Nephron progenitor cell (in vitro differentiated cells): ENCODE data around the gene ADAR.

Experiments
- DNase-seq: peaks from one replicate; pipeline ENCODE4 v3.0.0; 2021
- H3K27ac Mint-ChIP-seq: 2 replicates; pipeline ENCODE4 v1.8.0; 2021; ENCODE audit warnings: mild to moderate bottlenecking, moderate library complexity, mixed read lengths
- H3K27me3 Mint-ChIP-seq: 2 replicates; pipeline ENCODE4 v1.8.0; 2021; ENCODE audit warnings: mild to moderate bottlenecking, low read depth, mixed read lengths; ENCODE audit not compliant: poor library complexity
- H3K36me3 Mint-ChIP-seq: 2 replicates; pipeline ENCODE4 v1.8.0; 2021; ENCODE audit warnings: low read depth, mixed read lengths
- H3K4me1 Mint-ChIP-seq: 2 replicates; pipeline ENCODE4 v1.8.0; 2021; ENCODE audit warnings: mixed read lengths
- H3K4me3 Mint-ChIP-seq: 2 replicates; pipeline ENCODE4 v1.8.0; 2021; ENCODE audit warnings: mild to moderate bottlenecking, moderate library complexity, mixed read lengths
- H3K9me3 Mint-ChIP-seq: 2 replicates; pipeline ENCODE4 v1.8.0; 2021; ENCODE audit warnings: mild to moderate bottlenecking, moderate library complexity, mixed read lengths
- TF ChIP-seq, protein P1 (sequence below): fragments of 200-600 bp; sonication (generic); IDR thresholded peaks from 2 replicates; pipeline ENCODE4 v1.5.0; 2021; ENCODE audit warnings: antibody characterized with exemption

The ADAR gene

DNA sequence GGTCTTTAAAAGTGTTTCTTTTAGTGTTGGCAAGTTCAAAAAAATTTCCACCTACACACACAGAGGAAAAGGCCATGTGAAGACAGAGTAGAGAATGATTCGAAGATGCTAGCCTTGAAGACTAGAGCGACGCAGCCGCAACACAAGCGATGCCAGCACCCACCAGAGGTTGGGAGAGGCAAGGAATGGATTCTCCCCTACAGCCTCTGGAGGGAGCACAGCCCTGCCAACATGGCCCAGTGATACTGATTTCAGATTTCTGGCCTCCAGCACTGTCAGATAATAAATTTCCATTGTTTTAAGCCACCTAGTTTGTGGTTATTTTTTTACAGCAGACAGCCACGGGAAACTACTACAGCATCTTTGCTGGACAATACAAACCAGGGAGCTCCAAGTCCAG, 6.9 kb upstream of the ADAR start:
- peaks cover 19% of the 10 kb centered on the region for H3K4me1 Mint-ChIP-seq
- H3K27ac Mint-ChIP-seq, result no peak overlapping the region
- TF ChIP-seq, protein P1, sequence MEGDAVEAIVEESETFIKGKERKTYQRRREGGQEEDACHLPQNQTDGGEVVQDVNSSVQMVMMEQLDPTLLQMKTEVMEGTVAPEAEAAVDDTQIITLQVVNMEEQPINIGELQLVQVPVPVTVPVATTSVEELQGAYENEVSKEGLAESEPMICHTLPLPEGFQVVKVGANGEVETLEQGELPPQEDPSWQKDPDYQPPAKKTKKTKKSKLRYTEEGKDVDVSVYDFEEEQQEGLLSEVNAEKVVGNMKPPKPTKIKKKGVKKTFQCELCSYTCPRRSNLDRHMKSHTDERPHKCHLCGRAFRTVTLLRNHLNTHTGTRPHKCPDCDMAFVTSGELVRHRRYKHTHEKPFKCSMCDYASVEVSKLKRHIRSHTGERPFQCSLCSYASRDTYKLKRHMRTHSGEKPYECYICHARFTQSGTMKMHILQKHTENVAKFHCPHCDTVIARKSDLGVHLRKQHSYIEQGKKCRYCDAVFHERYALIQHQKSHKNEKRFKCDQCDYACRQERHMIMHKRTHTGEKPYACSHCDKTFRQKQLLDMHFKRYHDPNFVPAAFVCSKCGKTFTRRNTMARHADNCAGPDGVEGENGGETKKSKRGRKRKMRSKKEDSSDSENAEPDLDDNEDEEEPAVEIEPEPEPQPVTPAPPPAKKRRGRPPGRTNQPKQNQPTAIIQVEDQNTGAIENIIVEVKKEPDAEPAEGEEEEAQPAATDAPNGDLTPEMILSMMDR, result no peak
- H3K4me3 Mint-ChIP-seq, result no peak overlapping the region
- no peaks in the 10 kb centered on the region for H3K9me3 Mint-ChIP-seq
- no peak for DNase-seq
- no peaks in the 10 kb centered on the region for H3K27me3 Mint-ChIP-seq
- no peaks in the 10 kb centered on the region for H3K36me3 Mint-ChIP-seq

DNA sequence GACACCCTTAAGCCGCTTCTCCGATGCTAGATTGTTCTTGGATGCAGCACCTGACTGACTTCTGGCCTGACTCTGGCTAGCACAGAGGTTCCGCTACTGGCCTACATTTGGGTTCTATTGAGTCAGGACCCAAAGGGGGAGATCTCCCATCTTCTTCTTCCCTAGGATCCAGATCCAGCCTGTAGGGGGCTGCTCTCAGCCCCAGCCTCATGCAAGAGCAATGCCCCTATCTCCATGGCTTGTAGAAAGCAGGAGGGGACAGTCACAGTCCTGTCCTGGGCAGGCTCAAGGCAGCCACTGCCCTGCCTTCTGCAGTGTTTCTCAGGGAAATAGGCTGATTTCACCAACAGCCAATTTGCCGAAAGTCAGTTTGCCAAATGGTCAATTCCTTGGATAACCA, 6.3 kb upstream of the ADAR start:
- TF ChIP-seq, protein P1, result no peak
- no peak overlapping the region for H3K27ac Mint-ChIP-seq
- DNase-seq, result no peak
- no peaks in the 10 kb centered on the region for H3K27me3 Mint-ChIP-seq
- no peak overlapping the region for H3K4me3 Mint-ChIP-seq
- no peaks in the 10 kb centered on the region for H3K9me3 Mint-ChIP-seq
- H3K36me3 Mint-ChIP-seq, result no peaks in the 10 kb centered on the region
- peaks cover 25% of the 10 kb centered on the region for H3K4me1 Mint-ChIP-seq

GRCh38 chr1:154611150-154611862, 3.3 kb upstream of the ADAR start:
- peak; percentile 14 for DNase-seq
- peaks cover 46% of the 10 kb centered on the region for H3K4me1 Mint-ChIP-seq

GRCh38 chr1:154609398-154610380, 1.7 kb upstream of the ADAR start:
- no peaks in the 10 kb centered on the region for H3K27me3 Mint-ChIP-seq
- H3K27ac Mint-ChIP-seq, result no peak overlapping the region
- peak overlapping the region; percentile 93 for H3K4me3 Mint-ChIP-seq
- H3K4me1 Mint-ChIP-seq, result peaks cover 61% of the 10 kb centered on the region
- no peaks in the 10 kb centered on the region for H3K9me3 Mint-ChIP-seq
- TF ChIP-seq, protein P1, result no peak
- peaks cover 8% of the 10 kb centered on the region for H3K36me3 Mint-ChIP-seq
- no peak for DNase-seq

More at GRCh38 chr1:154611150-154611862, 3.3 kb upstream of the ADAR start:
- Mint-ChIP-seq H3K27me3 (no peaks in the 10 kb centered on the region), H3K27ac (no peak overlapping the region), H3K36me3 (no peaks in the 10 kb centered on the region), H3K4me3 (peak overlapping the region; percentile 2), H3K9me3 (no peaks in the 10 kb centered on the region)
- TF ChIP-seq, protein P1, result no peak

GRCh38 chr1:154608397-154609270, 648 bp upstream of the ADAR start:
- Mint-ChIP-seq H3K4me3 (peak overlapping the region; percentile 93), H3K9me3 (no peaks in the 10 kb centered on the region), H3K27me3 (no peaks in the 10 kb centered on the region), H3K27ac (peak overlapping the region; percentile 95), H3K36me3 (peaks cover 17% of the 10 kb centered on the region), H3K4me1 (peaks cover 71% of the 10 kb centered on the region)
- peak; percentile 38 for DNase-seq
- TF ChIP-seq, protein P1, result no peak
